HS-27A (cell line): ENCODE results near the gene DTNBP1.
A peak's percentile ranks its signal among the peaks of the same experiment; 100 is the strongest.
"Not testable (repeated sequence)": the region's sequence is repeated elsewhere in the genome, so short reads cannot be mapped to it uniquely, and the experiment has no call there.

ENCODE experiments used
- DNase-seq: peaks from one replicate; pipeline ENCODE4 v3.0.0-alpha.2; 2012; ENCODE audit warnings: low read depth, missing footprints

Gene DTNBP1

GRCh38 chr6:15668918-15669317, 6.1 kb upstream of the DTNBP1 start:
- no peak for DNase-seq

DNA sequence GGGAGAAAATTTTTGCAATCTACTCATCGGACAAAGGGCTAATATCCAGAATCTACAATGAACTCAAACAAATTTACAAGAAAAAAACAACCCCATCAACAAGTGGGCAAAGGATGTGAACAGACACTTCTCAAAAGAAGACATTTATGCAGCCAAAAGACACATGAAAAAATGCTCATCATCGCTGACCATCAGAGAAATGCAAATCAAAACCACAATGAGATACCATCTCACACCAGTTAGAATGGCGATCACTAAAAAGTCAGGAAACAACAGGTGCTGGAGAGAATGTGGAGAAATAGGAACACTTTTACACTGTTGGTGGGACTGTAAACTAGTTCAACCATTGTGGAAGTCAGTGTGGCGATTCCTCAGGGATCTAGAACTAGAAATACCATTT, 4.1 kb upstream of the DTNBP1 start:
- not testable (repeated sequence) for DNase-seq

GRCh38 chr6:15665237-15665636, 2.4 kb upstream of the DTNBP1 start:
- no peak for DNase-seq

- DNase-seq, result peak; percentile 31
Observed at GRCh38 chr6:15663130-15663871, 473 bp upstream of the DTNBP1 start.

- DNase-seq, result no peak
Observed at GRCh38 chr6:15661853-15662325, 939 bp downstream of the DTNBP1 start.

DNA sequence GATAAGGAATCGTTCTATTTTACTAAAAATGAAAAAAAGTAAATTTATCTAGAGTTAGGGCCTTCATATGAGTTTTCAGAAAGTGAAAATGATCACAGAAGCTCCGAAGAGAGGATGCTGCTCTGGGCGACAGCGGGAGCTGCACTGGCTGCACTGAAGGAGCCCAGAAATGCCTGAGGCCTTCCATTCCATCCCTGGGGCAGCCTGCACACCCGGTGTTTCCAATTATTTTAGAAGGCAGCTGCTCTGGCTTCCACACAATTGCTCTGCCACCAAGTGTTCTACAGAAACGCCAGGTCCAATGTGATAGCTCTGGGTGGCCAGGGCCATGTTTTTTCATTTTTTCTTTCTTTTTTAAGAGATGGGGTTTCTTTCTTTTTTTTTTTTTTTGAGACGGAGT, 3.6 kb downstream of the DTNBP1 start:
- DNase-seq, result no peak

- DNase-seq, result no peak
Observed at GRCh38 chr6:15658181-15658744, 4.6 kb downstream of the DTNBP1 start.

- DNase-seq, result no peak
Observed at GRCh38 chr6:15657290-15657689, 5.5 kb downstream of the DTNBP1 start.

DNA sequence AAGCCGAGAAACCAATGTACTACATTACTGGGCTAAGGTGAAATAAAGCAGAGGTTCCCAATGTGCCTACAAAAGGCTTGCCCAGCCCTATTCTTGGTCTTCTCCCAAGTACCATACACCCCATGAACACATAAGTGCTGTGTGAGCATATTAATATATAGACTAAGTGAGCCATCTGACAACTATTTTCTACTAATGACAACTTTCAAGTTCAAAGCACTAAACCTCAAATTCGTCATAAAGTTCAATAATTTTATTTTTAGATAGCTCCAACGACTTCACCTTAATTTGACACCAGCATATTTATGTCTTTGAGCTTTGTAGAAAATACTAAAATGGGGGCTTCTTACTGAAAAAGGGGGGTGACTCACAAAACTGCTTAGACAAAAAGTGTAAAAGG, 6.7 kb downstream of the DTNBP1 start:
- no peak for DNase-seq

GRCh38 chr6:15654250-15654649, 8.6 kb downstream of the DTNBP1 start:
- no peak for DNase-seq

- DNase-seq, result no peak
Observed at GRCh38 chr6:15653581-15653980, 9.2 kb downstream of the DTNBP1 start.

DNA sequence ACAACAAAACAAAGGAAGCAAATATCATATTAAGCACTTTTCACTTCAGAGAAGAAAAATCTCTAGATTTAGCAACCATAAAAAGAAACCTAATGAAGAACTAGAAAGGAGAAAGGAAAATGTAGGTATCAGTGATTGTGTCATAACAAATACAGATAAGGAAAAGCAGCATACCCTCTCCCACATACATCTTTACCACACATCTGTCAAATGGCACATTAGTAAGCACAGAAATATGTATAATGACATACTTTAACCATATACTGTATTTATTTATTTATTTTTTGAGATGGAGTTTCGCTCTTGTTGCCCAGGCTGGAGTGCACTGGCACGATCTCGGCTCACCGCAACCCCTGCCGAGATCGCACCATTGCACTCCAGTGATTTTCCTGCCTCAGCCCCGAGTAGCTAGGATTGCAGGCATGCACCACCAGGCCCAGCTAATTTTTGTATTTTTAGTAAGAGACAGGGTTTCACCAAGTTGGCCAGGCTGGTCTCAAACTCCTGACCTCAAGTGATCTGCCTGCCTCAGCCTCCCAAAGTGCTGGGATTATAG, 12.7 kb downstream of the DTNBP1 start:
- not testable (repeated sequence) for DNase-seq

GRCh38 chr6:15644904-15645303, 17.9 kb downstream of the DTNBP1 start:
- DNase-seq, result no peak

GRCh38 chr6:15643542-15643941, 19.3 kb downstream of the DTNBP1 start:
- no peak for DNase-seq

DNA sequence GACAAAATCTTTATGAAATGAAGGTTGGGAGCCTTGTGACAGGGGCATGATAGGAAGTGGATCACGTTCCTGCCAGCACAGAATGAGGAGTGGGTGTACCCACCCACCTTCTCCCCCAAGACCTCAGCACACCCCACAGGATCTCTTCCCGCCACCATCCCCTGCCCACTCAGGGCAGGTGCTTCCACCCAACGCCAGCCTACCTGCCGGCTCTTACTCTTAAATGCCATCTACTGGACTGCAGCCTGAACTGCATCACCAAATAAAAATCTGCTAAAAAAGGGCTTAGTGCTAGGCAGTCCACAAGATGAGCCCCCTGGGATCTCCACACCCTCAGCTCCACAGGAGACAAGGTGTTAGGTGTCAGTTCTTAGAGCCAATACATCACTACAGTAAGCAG, 20.6 kb downstream of the DTNBP1 start:
- DNase-seq, result no peak

GRCh38 chr6:15638373-15638772, 24.5 kb downstream of the DTNBP1 start:
- DNase-seq, result no peak

DNA sequence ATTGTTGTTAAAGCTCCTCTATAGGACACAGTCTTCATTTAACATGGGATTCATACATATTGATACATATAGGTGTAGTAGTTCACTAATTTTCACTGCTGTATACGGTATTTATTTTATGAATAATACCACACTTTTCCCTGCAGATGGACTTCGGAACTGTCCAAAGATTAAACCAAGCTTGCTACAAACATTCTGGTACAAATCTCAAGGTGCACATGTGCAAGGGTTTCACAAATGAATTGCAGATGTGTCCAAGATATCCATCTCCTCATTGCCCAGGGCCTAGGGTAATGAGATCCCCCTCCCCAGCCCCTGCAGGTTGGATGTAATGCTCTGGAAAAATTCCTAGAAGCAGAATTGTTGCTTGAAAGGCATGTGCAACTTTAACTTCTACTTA, 31.4 kb downstream of the DTNBP1 start:
- DNase-seq, result no peak

- DNase-seq, result no peak
Observed at GRCh38 chr6:15630202-15630601, 32.6 kb downstream of the DTNBP1 start.

- DNase-seq, result no peak
Observed at GRCh38 chr6:15629487-15629886, 33.3 kb downstream of the DTNBP1 start.

GRCh38 chr6:15628499-15629131, 34.2 kb downstream of the DTNBP1 start:
- DNase-seq, result no peak

GRCh38 chr6:15627821-15628220, 35.0 kb downstream of the DTNBP1 start:
- no peak for DNase-seq

DNA sequence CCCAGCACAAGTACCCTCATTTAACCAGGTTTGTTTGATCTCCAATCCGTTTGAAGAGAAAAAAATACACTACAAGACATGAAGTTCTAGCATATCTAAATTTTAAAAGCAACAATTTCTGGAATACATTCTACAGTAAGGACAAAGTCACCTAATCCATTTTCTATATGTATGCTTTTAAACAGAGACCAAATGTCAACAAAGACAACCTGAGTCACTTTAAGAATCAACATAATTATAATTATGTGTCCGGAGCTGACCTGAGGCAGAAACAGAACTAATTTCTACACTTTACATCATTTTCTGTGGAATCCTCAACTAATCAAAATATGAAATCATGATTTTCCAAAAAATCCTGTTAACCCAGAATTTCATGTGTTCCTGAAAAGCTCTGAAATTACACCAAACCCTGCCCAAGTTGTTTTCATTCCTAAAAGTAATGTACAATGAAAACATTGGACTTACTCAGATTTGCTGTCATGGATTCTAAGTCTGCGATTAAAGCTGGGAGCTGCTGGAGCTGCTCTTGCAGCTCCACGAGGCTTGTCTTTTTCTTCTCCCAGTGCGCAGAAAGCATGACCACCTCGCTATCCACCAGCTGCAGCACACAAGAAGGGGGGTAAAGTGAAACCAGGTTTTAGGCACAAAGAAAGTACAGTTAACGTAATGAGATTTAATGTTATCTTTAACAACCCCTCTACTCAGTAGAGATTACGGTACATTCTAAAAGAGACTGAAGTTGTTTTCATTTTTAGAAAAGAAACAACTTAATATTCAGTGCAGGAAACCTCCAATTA, 35.8 kb downstream of the DTNBP1 start:
- no peak for DNase-seq
